Stimulated activated CD8-positive, alpha-beta memory T cell treated with anti-CD3 and anti-CD28 coated beads, Interleukin-15, amount 100 ng/mL, for 24 hours (primary cell): ENCODE measurements around the gene ST7L.
"Not testable (repeated sequence)": the region's sequence is repeated elsewhere in the genome, so short reads cannot be mapped to it uniquely, and the experiment has no call there.

Experiments
- DNase-seq: peaks from one replicate; pipeline ENCODE4 v3.0.0-alpha.2; 2020; ENCODE audit warnings: low read depth

ST7L gene

GRCh38 chr1:112492076-112492475 lies 126.9 kb downstream of the ST7L start:
- no peak for DNase-seq

GRCh38 chr1:112488141-112488540 lies 130.8 kb downstream of the ST7L start:
- no peak for DNase-seq

GRCh38 chr1:112487686-112488085 lies 131.3 kb downstream of the ST7L start:
- DNase-seq: not testable (repeated sequence)

- DNase-seq: not testable (repeated sequence)
Observed at GRCh38 chr1:112486063-112486462, 132.9 kb downstream of the ST7L start.

- DNase-seq: no peak
Observed at GRCh38 chr1:112478314-112478713, 140.6 kb downstream of the ST7L start.

- DNase-seq: no peak
Observed at GRCh38 chr1:112477550-112477949, 141.4 kb downstream of the ST7L start.
